ENCODE measurements around the gene LGALS8.

LGALS8 gene

DNA sequence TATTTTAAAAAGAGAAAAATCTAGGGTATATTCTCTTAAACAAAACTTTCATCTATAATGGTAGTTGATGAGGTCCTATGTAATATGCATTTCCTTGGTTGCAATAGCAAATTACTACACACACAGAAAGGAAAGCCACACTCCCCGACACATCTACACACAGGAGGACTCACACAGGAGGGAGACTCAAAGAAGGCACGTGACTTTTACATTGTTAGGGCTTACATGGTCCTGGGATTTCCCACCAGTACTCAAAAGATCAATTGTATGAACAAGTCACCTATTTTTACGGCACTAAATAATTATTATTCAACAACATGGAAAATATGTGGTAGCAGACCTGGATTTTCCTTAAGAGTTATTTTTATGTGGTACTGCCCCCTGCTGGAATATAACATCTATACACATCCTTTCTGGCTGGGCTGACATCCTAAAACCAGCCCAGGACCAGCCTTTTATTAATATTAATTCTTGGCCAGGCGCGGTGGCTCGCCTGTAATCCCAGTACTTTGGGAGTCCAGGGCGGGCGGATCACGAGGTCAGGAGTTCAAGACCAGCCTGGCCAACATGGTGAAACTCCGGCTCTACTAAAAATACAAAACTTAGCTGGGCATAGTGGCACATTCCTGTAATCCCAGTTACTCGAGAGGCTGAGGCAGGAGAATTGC is 33.9 kb upstream of the LGALS8 start:
- H3K4me3 ChIP-seq (ENCODE audit: control insufficient read depth, low read depth, low read length) = no peak overlapping the region
- TF ChIP-seq, protein P1, sequence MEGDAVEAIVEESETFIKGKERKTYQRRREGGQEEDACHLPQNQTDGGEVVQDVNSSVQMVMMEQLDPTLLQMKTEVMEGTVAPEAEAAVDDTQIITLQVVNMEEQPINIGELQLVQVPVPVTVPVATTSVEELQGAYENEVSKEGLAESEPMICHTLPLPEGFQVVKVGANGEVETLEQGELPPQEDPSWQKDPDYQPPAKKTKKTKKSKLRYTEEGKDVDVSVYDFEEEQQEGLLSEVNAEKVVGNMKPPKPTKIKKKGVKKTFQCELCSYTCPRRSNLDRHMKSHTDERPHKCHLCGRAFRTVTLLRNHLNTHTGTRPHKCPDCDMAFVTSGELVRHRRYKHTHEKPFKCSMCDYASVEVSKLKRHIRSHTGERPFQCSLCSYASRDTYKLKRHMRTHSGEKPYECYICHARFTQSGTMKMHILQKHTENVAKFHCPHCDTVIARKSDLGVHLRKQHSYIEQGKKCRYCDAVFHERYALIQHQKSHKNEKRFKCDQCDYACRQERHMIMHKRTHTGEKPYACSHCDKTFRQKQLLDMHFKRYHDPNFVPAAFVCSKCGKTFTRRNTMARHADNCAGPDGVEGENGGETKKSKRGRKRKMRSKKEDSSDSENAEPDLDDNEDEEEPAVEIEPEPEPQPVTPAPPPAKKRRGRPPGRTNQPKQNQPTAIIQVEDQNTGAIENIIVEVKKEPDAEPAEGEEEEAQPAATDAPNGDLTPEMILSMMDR (IDR thresholded peaks at IDR 0.05; ENCODE audit: control insufficient read depth, insufficient read depth, low read depth, low read length, missing control alignments) = peak; percentile 51
- DNase-seq (ENCODE audit: low read depth) = no peak

DNA sequence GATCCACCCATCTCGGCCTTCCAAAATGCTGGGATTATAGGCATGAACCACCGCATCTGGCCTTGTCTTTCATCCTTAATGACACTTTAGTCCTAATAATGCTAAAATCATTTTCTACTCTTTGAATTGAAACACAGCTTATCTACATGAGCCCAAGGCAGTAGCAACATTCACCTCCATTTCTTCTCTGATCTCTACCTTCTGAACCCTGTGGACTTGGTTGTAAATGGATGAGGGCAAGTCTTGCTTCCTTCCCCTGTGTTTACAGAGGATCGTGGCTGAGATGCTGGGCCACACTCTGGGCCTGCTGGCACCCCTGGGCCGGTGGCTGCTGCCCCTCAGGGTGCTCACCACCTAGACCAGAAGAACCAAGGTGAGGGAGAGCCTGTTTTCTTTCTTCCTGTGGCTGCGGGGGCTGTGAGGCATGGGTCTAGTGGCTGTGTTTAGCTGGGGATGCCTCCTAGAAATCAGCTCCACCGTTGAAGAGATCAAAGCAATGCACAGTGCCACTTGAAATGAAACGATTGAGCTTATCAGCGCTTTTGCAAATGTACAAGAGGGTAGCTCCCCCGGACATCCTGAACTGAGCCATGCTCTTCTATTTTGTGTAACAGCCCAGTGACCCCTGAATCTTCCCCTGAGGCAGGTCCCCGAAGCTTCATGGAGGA is 32.2 kb upstream of the LGALS8 start:
- H3K4me3 ChIP-seq (ENCODE audit: control insufficient read depth, low read depth, low read length) = no peak overlapping the region
- TF ChIP-seq, protein P1 (IDR thresholded peaks at IDR 0.05; ENCODE audit: control insufficient read depth, insufficient read depth, low read depth, low read length, missing control alignments) = no peak
- DNase-seq (ENCODE audit: low read depth) = no peak

DNA sequence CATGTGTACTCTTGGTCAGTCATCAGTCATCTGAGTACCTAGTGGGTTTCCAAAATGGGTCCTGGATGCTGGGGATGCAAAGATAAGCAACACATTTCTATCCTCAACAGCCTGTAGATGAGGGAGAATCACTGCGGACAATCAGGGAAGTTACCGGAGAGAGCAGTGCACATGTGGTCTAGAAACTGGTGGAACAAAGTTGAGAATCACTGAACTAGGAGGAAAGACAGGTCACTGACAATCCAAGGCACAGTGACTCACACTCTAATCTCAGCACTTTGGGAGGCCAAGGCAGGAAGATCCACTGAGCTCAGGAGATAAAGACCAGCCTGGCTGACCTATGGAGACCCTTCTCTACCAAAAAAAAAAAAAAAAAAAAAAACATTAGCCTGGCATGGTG is 31.4 kb upstream of the LGALS8 start:
- no peak for DNase-seq (ENCODE audit: low read depth)

DNA sequence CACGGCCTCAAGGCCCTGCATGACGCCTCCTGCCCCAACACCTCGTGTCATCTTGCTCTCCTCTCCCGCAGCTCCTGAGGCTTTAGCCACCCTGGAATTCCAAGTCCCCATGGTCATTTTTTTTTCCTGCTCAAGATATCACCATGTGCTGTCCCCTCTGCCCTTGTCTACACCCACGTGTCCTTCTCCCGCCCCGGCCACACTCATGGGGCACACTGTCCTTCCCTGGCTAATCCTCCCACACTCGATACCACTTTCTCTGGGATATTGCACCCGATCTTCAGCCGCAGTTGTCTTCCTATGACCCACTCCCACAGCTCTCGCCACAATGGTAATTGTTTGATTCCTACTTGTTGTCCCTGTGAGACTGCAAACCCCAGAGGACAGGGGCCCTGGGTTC is 29.7 kb upstream of the LGALS8 start:
- TF ChIP-seq, protein P1 (IDR thresholded peaks at IDR 0.05; ENCODE audit: control insufficient read depth, insufficient read depth, low read depth, low read length, missing control alignments) = no peak
- no peak for DNase-seq (ENCODE audit: low read depth)
- no peak overlapping the region for H3K4me3 ChIP-seq (ENCODE audit: control insufficient read depth, low read depth, low read length)

More for the DNA sequence above, 31.4 kb upstream of the LGALS8 start:
- TF ChIP-seq, protein P1 (IDR thresholded peaks at IDR 0.05; ENCODE audit: control insufficient read depth, insufficient read depth, low read depth, low read length, missing control alignments) = no peak
- no peak overlapping the region for H3K4me3 ChIP-seq (ENCODE audit: control insufficient read depth, low read depth, low read length)

DNA sequence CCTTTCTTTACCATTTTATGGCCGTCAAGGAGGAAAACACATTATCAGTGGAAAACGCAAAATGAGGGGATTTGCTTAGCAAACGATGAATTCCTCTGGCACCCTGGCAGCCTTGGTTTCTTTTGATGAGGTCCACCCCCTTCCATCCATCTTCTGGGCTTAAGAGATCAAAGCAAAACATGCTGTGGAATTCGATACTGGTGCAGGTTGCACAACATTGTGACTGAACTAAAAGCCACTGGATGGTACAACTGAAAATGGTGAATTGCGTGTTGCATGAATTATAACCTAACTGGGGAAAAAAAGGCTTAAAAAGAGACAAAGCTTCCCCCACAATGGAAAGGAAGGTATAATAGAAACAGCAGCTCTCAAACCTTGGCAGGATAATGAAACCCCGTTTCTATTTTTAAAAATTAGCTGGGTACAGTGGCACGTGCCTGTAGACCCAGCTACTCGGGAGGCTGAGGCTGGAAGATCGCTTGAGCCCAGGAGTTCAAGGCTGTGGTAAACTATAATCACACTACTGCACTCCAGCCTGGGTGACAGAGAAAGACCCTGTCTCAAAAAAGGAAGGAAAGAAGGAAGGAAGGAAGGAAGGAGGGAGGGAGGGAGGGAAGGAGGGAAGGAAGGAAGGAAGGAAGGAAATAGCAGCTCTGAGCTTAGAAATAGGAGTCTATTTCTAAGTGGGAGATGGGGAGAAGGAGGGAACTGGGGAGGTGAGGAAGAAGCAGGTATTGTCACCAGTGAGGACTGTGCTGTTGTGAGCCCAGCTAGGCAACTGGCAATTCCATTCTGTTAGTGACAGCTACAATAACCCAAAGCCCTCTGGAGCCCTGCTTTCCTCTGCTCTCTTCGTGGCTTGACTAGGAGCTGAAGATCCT is 29.0 kb upstream of the LGALS8 start:
- H3K4me3 ChIP-seq (ENCODE audit: control insufficient read depth, low read depth, low read length) = no peak overlapping the region
- DNase-seq (ENCODE audit: low read depth) = no peak
- TF ChIP-seq, protein P1 (IDR thresholded peaks at IDR 0.05; ENCODE audit: control insufficient read depth, insufficient read depth, low read depth, low read length, missing control alignments) = no peak

DNA sequence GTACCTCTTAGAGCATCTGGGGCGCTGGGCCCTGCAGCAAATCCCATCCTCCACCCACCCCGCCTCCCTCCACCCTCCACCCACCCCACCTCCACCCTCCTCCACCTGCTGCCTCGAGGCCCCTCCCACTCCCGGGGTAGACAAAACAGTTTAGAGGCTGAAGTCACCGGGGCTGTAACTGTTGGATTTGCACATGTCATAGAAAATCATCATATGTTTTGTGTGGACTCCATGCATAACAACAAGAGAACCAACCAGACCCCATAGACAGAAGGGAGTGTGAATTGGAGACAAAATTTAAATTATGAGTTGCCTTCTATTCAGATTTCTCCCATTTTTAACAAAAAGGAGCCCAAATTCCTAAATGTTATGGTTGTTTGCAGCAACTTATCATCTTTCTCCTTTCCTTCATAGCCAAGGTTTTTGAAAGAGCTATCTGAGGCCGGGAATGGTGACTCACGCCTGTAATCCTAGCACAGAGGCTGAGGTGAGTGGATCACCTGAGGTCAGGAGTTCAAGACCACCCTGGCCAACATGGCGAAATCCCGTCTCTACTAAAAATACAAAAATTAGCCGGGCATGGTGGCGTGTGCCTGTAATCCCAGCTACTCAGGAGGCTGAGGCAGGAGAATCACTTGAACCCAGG is 28.2 kb upstream of the LGALS8 start:
- no peak overlapping the region for H3K4me3 ChIP-seq (ENCODE audit: control insufficient read depth, low read depth, low read length)
- TF ChIP-seq, protein P1 (IDR thresholded peaks at IDR 0.05; ENCODE audit: control insufficient read depth, insufficient read depth, low read depth, low read length, missing control alignments) = no peak
- no peak for DNase-seq (ENCODE audit: low read depth)

All from AG09309 (cell line).